Skeletal muscle satellite cell (primary cell): ENCODE data around the gene KRT6A.

ENCODE experiments used
- H3K27me3 ChIP-seq: 2 replicates; pipeline ENCODE4 v1.7.0; 2013; ENCODE audit warnings: low read length; ENCODE audit not compliant: control insufficient read depth, insufficient read depth
- H3K36me3 ChIP-seq: 2 replicates; pipeline ENCODE4 v1.7.0; 2013; ENCODE audit warnings: mild to moderate bottlenecking, control low read depth, low read length; ENCODE audit not compliant: insufficient read depth
- H3K4me1 ChIP-seq: 2 replicates; pipeline ENCODE4 v1.7.0; 2013; ENCODE audit warnings: low read length; ENCODE audit not compliant: control insufficient read depth, insufficient read depth
- H3K4me2 ChIP-seq: 2 replicates; pipeline ENCODE4 v1.7.0; 2013; ENCODE audit warnings: mild to moderate bottlenecking, low read length
- H3K4me3 ChIP-seq: 2 replicates; pipeline ENCODE4 v1.7.0; 2013; ENCODE audit warnings: low read length
- H3K9ac ChIP-seq: 2 replicates; pipeline ENCODE4 v1.7.0; 2013; ENCODE audit warnings: mild to moderate bottlenecking, low read depth, low read length, moderate library complexity
- H3K9me3 ChIP-seq: replicated peaks from 2 replicates; pipeline ENCODE4 v1.7.0; 2013; ENCODE audit warnings: mild to moderate bottlenecking, control low read depth, low read length

Gene KRT6A

GRCh38 chr12:52439420-52439819, 53.6 kb downstream of the KRT6A start:
- no peak overlapping the region for H3K9ac ChIP-seq
- no peak overlapping the region for H3K4me2 ChIP-seq
- H3K27me3 ChIP-seq: peaks cover 48% of the 10 kb centered on the region
- H3K4me3 ChIP-seq: no peak overlapping the region
- no peaks in the 10 kb centered on the region for H3K9me3 ChIP-seq
- peaks cover 8% of the 10 kb centered on the region for H3K4me1 ChIP-seq
- no peaks in the 10 kb centered on the region for H3K36me3 ChIP-seq

- H3K36me3 ChIP-seq: no peaks in the 10 kb centered on the region
- peaks cover 43% of the 10 kb centered on the region for H3K27me3 ChIP-seq
- no peak overlapping the region for H3K9ac ChIP-seq
- H3K4me3 ChIP-seq: no peak overlapping the region
- H3K4me1 ChIP-seq: peaks cover 8% of the 10 kb centered on the region
- no peak overlapping the region for H3K4me2 ChIP-seq
- no peaks in the 10 kb centered on the region for H3K9me3 ChIP-seq
Measured at GRCh38 chr12:52438305-52439301, 54.5 kb downstream of the KRT6A start.

- H3K4me3 ChIP-seq: no peak overlapping the region
- H3K4me1 ChIP-seq: peaks cover 3% of the 10 kb centered on the region
- H3K36me3 ChIP-seq: no peaks in the 10 kb centered on the region
- no peak overlapping the region for H3K4me2 ChIP-seq
- peaks cover 52% of the 10 kb centered on the region for H3K27me3 ChIP-seq
- no peak overlapping the region for H3K9ac ChIP-seq
- H3K9me3 ChIP-seq: no peaks in the 10 kb centered on the region
Measured at GRCh38 chr12:52437508-52437907, 55.5 kb downstream of the KRT6A start.
